Activated naive CD8-positive, alpha-beta T cell treated with anti-CD3 and anti-CD28 coated beads for 36 hours (primary cell): ENCODE measurements around the gene FER. TPM values are rescaled to one million over a fixed set of nuclear protein-coding genes. Genes with fewer than 3 reads are reported as not detected.
"Not testable (repeated sequence)": the region's sequence is repeated elsewhere in the genome, so short reads cannot be mapped to it uniquely, and the experiment has no call there.

ENCODE experiments used
- DNase-seq: peaks from one replicate; pipeline ENCODE4 v3.0.0; 2021
- H3K27ac Mint-ChIP-seq: one replicate; pipeline ENCODE4 v1.8.0; 2022; ENCODE audit warnings: mild to moderate bottlenecking, moderate library complexity, mixed read lengths
- H3K27me3 Mint-ChIP-seq: one replicate; pipeline ENCODE4 v1.8.0; 2022; ENCODE audit warnings: mild to moderate bottlenecking, mixed read lengths
- H3K36me3 Mint-ChIP-seq: one replicate; pipeline ENCODE4 v1.8.0; 2021; ENCODE audit warnings: mild to moderate bottlenecking, mixed read lengths
- H3K4me1 Mint-ChIP-seq: one replicate; pipeline ENCODE4 v1.8.0; 2021; ENCODE audit warnings: mixed read lengths
- H3K4me3 Mint-ChIP-seq: one replicate; pipeline ENCODE4 v1.8.0; 2022; ENCODE audit warnings: mild to moderate bottlenecking, moderate library complexity, mixed read lengths
- H3K9me3 Mint-ChIP-seq: one replicate; pipeline ENCODE4 v1.8.0; 2022; ENCODE audit warnings: mixed read lengths
- total RNA-seq, 2 experiments: library from RNA; stranded (reverse); gene quantifications; one replicate each; pipeline ENCODE4 v1.2.3, GENCODE V29; 2021

Gene FER
- total RNA-seq, 2 experiments from 2014 or later, result 9.0 to 9.1 TPM

DNA sequence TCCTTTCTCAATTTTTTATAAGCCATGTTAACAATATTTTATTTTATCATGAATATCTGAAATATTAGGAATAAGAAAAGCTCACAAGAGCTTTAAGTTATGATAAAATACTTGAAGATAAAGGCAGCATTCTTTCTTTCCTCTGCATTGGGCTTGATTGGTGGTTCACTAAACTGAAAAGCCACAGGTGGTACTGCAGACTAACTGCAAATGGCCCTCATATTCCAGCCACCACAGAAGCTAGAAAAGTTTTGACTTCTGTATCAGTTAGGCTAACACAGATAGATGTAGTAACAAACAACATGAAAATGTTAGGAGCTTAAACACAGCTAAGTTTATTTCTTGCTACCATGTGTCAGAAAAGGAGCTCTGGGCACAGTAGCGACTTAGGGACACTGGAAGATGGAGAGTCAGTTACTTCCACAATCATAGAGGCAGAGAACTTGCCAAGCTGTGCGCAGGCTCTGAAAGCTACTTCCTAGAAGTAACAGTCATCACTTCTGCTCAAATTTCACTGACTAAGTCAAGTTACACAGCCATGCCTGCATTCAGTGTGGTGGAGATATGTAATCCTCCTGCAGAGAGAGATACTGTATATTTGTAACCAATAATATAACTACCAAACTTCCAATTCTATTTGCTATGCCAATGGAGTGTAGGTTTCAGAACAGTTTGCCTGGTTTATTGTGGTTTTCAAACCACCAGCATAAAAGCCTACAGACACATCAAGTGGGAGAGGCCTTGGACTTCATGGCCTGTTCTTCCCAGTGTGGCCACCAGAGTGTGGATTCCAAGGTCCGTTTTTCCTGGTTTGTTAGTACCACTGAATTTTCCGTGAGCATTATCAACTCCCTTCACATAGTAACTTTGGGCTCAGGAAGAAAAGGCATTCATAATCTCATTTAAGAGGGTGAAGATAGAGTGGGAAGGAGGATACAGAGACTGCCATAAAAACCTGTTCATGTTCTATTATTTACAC is 393.8 kb downstream of the FER start:
- H3K36me3 Mint-ChIP-seq, result no peaks in the 10 kb centered on the region
- no peaks in the 10 kb centered on the region for H3K27me3 Mint-ChIP-seq
- no peak overlapping the region for H3K27ac Mint-ChIP-seq
- H3K9me3 Mint-ChIP-seq, result no peaks in the 10 kb centered on the region
- no peaks in the 10 kb centered on the region for H3K4me1 Mint-ChIP-seq
- H3K4me3 Mint-ChIP-seq, result no peak overlapping the region
- DNase-seq, result no peak

DNA sequence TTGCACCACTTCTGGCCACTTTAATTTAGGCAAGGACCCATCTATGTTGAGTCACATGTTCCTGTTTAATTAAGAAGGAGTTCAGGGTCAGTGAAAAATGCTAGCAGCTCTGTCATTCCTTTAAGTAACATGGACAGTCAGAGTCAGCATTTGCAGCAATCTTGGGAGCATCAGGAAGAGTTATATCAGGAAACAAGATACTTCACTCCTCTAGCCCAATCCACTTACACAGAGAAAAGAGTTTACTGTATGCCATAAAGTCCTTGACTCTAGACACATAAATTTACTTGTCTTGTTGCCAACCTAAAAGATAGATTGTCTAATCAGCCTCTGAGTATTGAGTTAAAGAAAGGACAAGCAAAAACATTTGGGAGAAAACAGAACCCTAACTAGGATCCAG is 395.3 kb downstream of the FER start:
- no peak overlapping the region for H3K4me3 Mint-ChIP-seq

DNA sequence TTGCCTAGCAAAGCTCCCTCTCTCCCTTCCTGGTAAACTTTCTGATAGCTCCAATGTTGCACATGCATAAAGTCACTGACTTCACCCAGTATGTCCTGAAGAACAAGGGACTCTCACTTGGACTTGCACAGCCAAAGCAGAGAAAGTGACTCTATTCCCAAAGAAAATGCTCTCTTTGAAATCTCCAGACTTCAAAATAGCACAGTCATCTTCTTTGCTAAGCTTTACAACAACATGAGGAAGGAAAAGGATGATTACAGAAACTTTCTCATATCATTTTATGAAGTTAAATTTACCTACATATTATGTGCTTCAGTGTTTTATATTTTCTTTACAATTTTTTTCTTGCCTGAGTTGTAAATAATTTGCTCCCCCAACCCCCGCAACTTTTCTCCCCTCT is 397.4 kb downstream of the FER start:
- H3K9me3 Mint-ChIP-seq, result no peaks in the 10 kb centered on the region
- H3K36me3 Mint-ChIP-seq, result no peaks in the 10 kb centered on the region
- H3K27ac Mint-ChIP-seq, result no peak overlapping the region
- no peaks in the 10 kb centered on the region for H3K27me3 Mint-ChIP-seq
- no peak overlapping the region for H3K4me3 Mint-ChIP-seq
- peaks cover 3% of the 10 kb centered on the region for H3K4me1 Mint-ChIP-seq
- no peak for DNase-seq

More for the DNA sequence above, 395.3 kb downstream of the FER start:
- Mint-ChIP-seq H3K9me3 (no peaks in the 10 kb centered on the region), H3K27ac (no peak overlapping the region), H3K36me3 (no peaks in the 10 kb centered on the region), H3K4me1 (no peaks in the 10 kb centered on the region), H3K27me3 (no peaks in the 10 kb centered on the region)
- DNase-seq, result no peak

DNA sequence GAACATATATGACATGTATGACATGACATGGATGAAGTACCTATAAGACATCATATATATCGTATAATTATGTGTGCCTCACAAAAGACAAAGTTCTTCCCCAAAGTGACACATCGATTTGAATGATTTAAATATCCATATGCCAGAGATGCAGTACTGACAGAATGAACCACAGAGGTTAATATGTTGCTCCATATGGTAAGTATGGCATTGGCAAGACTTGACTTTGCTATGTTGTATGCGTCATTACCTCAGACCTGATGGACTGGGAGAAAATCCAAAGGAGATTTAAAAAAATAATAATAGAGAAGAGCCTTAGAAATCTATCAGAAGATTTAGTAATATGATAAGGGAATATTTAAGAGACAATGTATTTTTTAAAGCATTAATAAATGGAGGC is 398.9 kb downstream of the FER start:
- no peaks in the 10 kb centered on the region for H3K9me3 Mint-ChIP-seq
- no peak for DNase-seq
- H3K4me3 Mint-ChIP-seq, result no peak overlapping the region
- H3K36me3 Mint-ChIP-seq, result no peaks in the 10 kb centered on the region
- no peaks in the 10 kb centered on the region for H3K27me3 Mint-ChIP-seq
- H3K4me1 Mint-ChIP-seq, result peaks cover 4% of the 10 kb centered on the region
- no peak overlapping the region for H3K27ac Mint-ChIP-seq

DNA sequence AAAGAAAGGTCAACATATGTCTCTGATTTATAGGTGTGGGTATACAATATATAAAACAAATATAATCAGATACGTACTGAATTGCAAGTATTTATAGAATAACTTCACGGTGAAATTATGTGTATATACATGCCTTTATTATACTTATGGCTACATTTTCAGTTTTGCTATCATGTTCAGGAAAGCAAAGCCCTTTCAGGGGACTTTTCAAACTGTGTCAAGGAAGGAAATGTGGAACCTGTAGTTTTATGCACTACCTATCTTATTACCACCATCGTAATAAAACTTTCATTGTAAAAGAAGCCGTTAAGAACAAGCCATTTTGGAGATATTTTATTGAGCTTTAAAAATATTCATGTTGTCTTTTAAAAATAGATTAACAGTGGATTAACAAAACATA is 404.9 kb downstream of the FER start:
- no peaks in the 10 kb centered on the region for H3K27me3 Mint-ChIP-seq
- H3K36me3 Mint-ChIP-seq, result no peaks in the 10 kb centered on the region
- no peaks in the 10 kb centered on the region for H3K9me3 Mint-ChIP-seq
- no peak for DNase-seq
- no peak overlapping the region for H3K27ac Mint-ChIP-seq
- H3K4me3 Mint-ChIP-seq, result no peak overlapping the region
- peaks cover 14% of the 10 kb centered on the region for H3K4me1 Mint-ChIP-seq

DNA sequence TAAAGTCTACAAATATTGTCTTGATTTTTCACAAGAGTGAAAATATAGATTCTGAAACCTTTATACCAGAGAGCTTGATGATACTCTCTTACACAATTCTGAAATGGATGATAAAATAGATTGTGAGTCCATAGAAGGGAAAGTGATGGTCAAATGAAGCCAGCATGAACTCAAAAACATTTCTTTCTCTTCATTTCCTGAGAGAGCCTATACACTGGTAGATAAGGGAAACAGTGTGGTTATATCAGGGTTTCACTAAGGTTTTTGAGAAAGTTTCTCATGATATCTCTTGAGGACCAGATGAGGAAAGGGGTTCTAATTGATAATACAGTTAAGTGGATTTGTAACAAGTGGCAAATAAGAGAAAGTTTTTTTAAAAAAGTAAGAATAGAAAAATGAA is 407.9 kb downstream of the FER start:
- no peak overlapping the region for H3K27ac Mint-ChIP-seq
- H3K36me3 Mint-ChIP-seq, result no peaks in the 10 kb centered on the region
- peaks cover 10% of the 10 kb centered on the region for H3K4me1 Mint-ChIP-seq
- no peak for DNase-seq
- no peaks in the 10 kb centered on the region for H3K27me3 Mint-ChIP-seq
- H3K9me3 Mint-ChIP-seq, result no peaks in the 10 kb centered on the region
- no peak overlapping the region for H3K4me3 Mint-ChIP-seq

DNA sequence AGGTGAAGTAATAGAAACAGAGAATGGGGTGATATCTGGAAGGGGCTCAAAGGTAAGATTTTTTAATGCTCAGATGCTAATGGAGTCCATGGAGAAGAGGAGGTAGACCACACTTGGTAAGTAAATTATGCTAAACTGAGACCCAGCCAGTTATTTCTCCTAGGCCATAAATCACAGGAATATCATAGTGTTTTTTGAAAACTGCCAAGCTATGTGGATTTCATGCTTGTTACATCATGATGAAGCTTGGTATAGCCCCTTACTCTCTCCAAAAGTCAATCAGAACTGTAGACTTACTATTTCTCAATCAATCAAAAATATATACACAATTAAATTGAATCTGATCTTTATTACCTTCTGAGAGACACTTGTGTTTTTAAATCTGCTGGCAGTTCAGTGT is 409.2 kb downstream of the FER start:
- no peak overlapping the region for H3K4me3 Mint-ChIP-seq
- H3K27me3 Mint-ChIP-seq, result no peaks in the 10 kb centered on the region
- H3K4me1 Mint-ChIP-seq, result peaks cover 10% of the 10 kb centered on the region
- H3K9me3 Mint-ChIP-seq, result no peaks in the 10 kb centered on the region
- DNase-seq, result no peak
- H3K36me3 Mint-ChIP-seq, result no peaks in the 10 kb centered on the region
- H3K27ac Mint-ChIP-seq, result no peak overlapping the region

DNA sequence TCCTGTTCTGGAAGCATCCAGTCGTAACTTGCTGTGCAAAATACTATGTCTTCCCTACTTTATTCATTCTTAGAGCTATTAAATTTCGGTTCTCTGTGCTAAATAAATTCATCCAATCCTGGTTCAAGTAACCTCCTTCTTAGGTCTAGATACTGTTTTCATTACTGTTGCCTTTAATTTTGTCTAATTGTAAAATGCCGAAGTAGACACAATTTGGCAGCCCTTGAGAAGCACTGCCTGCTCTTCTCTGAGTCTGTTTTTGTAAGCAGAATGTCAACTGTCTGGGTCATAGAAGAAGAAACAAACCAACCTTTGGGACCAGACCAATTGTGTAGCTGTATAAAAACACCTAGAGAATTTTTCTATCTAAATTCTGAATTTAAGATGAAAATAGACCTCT is 412.8 kb downstream of the FER start:
- Mint-ChIP-seq H3K36me3 (peaks cover 2% of the 10 kb centered on the region), H3K27me3 (no peaks in the 10 kb centered on the region), H3K9me3 (no peaks in the 10 kb centered on the region), H3K27ac (no peak overlapping the region), H3K4me3 (no peak overlapping the region), H3K4me1 (no peaks in the 10 kb centered on the region)
- DNase-seq, result no peak

DNA sequence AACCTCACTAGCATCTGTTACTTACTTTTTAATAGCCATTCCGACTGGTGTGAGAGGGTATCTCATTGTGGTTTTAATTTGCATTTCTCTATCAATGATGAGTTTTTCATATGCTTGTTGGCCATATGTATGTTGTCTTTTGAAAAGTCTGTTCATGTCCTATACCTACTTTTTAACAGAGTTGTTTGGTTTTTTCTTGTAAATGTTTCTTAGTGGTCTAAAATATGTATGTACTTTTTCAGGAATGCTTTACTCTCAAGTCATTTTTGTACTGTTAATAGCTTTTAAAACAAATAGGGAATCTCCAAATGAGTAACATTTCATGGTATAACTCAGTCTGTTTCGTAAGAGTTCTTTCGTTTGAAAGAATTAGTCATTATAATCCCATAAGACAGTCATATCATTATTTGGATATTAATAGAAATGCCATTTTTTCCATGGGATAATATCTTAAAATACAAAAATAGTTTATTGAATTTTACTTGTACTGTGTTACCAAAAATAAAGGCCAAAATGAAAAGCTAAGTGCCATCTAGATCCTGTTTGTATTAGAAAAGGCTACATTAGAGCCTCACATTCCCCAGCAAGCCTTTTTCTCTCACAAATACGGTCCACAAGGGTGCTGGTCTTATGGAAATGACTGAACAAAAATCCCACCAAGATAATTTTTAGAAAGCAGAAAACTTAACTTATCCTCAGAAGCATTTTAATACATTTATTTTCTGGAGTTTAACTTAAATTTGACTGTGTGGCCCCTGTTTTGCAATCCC is 414.4 kb downstream of the FER start:
- Mint-ChIP-seq H3K36me3 (peaks cover 2% of the 10 kb centered on the region), H3K4me1 (no peaks in the 10 kb centered on the region), H3K27me3 (no peaks in the 10 kb centered on the region), H3K9me3 (no peaks in the 10 kb centered on the region), H3K4me3 (no peak overlapping the region), H3K27ac (no peak overlapping the region)
- DNase-seq, result no peak

DNA sequence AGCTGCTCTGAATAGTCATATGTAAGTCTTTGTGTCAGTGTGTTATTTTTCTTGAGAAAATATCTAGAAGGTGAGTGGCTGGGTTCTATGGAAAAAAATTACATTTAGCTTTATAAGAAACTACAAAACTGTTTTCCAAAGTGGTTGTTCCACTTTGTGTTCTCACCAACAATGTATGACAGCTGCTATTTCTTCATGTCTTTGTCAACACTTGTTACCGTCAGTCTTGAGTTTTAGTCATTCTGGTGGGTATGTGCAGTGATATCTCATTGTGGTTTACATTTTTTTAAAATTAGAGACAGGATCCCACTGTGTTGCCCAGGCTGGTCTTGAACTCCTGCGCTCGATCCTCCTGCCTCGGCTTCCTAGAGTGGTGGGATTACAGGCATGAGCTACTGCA is 415.6 kb downstream of the FER start:
- H3K4me3 Mint-ChIP-seq, result no peak overlapping the region
- H3K27me3 Mint-ChIP-seq, result no peaks in the 10 kb centered on the region
- DNase-seq, result no peak
- H3K9me3 Mint-ChIP-seq, result no peaks in the 10 kb centered on the region
- H3K36me3 Mint-ChIP-seq, result peaks cover 2% of the 10 kb centered on the region
- H3K27ac Mint-ChIP-seq, result no peak overlapping the region
- H3K4me1 Mint-ChIP-seq, result no peaks in the 10 kb centered on the region

DNA sequence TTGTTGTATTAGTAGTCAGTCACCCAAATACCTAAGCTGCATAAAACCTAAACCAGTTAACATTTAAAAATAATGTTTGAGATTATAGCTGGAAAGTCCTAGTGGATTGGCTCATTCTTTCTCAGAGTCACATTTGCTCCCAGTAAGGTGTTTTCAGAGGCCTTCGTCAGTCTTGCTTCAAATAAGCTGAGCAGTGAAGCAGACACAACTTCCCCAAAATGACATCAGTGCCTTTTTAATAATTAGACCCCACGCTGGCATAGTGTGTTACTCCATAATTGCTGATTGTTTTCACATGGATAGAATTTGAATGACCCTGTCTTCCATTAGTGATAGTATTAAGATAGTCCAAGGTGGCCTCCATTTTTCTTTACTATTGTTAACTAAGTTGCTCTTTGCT is 416.3 kb downstream of the FER start:
- no peak for DNase-seq
- Mint-ChIP-seq H3K27me3 (no peaks in the 10 kb centered on the region), H3K27ac (no peak overlapping the region), H3K4me1 (no peaks in the 10 kb centered on the region), H3K4me3 (no peak overlapping the region), H3K9me3 (no peaks in the 10 kb centered on the region), H3K36me3 (peaks cover 2% of the 10 kb centered on the region)

DNA sequence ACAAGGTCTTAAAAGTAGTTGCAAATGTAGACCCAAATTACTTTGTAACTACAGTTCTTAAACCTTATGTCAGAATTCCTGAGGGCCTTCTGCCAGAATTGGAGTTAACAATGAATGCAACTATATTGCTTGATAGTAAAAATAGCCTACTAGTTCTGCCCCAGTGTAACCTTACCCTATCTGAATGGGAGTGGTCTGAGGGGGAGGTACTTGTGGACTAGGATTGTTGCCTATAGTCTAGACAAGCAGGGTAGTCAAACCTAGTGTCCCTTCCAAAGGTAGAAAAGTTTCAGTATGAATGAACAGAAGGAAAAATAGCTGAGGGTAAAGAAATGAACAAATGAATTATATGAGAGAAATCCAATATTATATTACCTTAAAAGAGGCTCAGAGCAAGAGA is 419.9 kb downstream of the FER start:
- DNase-seq, result no peak
- Mint-ChIP-seq H3K4me1 (no peaks in the 10 kb centered on the region), H3K27me3 (no peaks in the 10 kb centered on the region), H3K27ac (no peak overlapping the region), H3K4me3 (no peak overlapping the region), H3K9me3 (no peaks in the 10 kb centered on the region), H3K36me3 (peaks cover 2% of the 10 kb centered on the region)

DNA sequence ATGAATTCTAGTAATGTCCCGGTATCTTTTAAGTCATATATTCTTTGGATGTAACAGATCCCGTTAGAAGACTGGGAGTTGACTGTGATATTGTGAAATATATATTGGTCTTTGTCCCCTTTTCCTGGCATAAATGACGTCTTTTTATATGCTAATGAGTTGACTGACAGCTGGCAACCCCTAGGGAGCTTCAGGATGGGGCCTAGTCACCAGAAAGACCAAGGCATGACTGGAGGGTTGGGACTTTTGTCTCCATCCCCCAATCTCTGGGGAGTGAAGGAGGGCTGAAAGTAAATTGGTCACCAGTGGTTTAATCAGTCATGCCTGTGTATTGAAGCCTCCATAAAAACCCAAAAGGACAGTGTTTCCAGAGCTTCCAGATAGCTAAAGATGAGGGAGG is 420.5 kb downstream of the FER start:
- no peaks in the 10 kb centered on the region for H3K27me3 Mint-ChIP-seq
- H3K36me3 Mint-ChIP-seq, result peaks cover 2% of the 10 kb centered on the region

DNA sequence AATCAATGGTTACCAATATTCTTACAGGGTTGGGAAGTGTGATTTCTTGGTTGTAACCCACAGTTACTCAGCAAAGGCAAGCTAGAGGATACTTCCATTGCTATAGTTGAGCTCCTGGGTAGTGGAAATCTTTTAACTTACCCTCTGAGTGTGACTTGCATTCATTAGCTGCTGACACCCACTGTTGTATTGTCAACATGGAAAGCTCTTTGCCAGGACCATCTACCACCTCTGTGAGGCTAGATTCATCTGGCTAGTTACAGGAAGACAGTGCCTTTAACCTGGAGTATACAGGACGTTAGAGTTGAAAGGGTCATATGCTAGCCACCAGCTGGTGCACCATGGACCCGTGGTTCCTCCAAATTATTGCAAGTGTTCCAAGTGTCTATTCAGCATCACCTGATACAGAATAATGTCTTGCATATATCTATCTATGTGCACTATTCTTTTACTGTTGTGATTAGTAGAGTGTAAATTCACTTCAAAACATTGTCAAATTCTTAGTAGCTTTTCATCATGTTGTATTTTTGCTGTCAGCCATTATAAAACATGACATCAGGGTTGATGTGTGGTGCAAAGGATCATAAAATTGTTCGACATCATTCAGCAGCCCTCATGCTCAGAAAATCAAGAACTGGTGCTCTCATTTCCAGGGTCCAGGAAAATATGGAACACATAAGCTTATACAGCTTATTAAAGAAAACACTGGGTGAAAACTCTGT is 423.1 kb downstream of the FER start:
- no peak for DNase-seq
- no peaks in the 10 kb centered on the region for H3K4me1 Mint-ChIP-seq
- no peaks in the 10 kb centered on the region for H3K27me3 Mint-ChIP-seq
- H3K9me3 Mint-ChIP-seq, result peaks cover 2% of the 10 kb centered on the region
- peaks cover 7% of the 10 kb centered on the region for H3K36me3 Mint-ChIP-seq
- H3K27ac Mint-ChIP-seq, result no peak overlapping the region
- H3K4me3 Mint-ChIP-seq, result no peak overlapping the region

More for the DNA sequence above, 420.5 kb downstream of the FER start:
- no peak overlapping the region for H3K27ac Mint-ChIP-seq
- no peak overlapping the region for H3K4me3 Mint-ChIP-seq
- H3K9me3 Mint-ChIP-seq, result no peaks in the 10 kb centered on the region
- DNase-seq, result no peak
- no peaks in the 10 kb centered on the region for H3K4me1 Mint-ChIP-seq

DNA sequence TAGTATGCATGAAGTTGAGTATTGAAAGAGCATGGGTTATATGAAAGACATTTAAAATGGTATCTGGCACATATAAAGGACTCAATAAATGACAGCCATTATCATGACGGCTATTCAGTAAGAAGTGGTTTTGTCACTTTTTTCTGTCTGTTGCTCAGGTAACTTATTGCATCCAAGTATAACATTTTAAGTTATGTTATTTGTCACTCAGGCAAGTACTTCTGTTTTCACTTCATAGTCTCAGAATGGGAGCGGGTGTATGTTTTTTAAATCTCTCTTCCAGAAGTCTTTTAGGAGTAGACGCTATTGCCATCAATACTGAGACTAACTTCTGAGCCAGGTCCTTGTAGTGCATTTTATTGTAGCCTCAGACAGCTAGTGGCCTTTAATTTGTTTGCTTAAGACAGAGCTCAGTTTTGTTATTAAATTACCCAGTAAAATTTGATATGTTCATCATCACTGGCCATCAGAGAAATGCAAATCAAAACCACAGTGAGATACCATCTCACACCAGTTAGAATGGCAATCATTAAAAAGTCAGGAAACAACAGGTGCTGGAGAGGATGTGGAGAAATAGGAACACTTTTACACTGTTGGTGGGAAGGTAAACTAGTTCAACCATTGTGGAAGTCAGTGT is 423.9 kb downstream of the FER start:
- not testable (repeated sequence) for H3K4me3 Mint-ChIP-seq, H3K9me3 Mint-ChIP-seq, H3K36me3 Mint-ChIP-seq, H3K27ac Mint-ChIP-seq, H3K4me1 Mint-ChIP-seq, DNase-seq, H3K27me3 Mint-ChIP-seq
